GM18508 (cell line): ENCODE data around the gene FGF9.

Experiments used
- ATAC-seq: cut with Tn5 transposase; IDR thresholded peaks from one replicate; pipeline ENCODE4 v1.9.1; 2021; ENCODE audit warnings: moderate number of reproducible peaks; ENCODE audit not compliant: insufficient read depth, unreplicated experiment

FGF9 gene

DNA sequence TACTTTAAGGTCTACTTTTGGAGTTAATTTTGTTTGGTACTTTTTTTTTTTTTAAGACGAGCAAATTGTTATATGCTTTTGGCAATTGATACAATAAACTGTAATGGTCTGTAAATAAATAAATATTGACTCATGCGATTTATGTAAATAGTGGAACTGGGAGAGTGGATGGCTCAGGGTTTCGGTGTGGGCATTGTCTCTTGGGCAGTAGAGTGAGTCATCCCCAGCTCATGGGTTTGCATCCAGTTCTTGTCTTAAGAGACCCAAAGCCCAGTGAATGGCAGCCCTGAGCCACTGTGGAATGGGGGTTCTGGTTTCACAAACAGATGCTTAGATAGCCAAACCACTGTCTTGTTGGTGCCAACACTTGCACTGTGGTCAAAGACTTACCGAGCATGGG is 33.0 kb downstream of the FGF9 start:
- ATAC-seq: no peak

DNA sequence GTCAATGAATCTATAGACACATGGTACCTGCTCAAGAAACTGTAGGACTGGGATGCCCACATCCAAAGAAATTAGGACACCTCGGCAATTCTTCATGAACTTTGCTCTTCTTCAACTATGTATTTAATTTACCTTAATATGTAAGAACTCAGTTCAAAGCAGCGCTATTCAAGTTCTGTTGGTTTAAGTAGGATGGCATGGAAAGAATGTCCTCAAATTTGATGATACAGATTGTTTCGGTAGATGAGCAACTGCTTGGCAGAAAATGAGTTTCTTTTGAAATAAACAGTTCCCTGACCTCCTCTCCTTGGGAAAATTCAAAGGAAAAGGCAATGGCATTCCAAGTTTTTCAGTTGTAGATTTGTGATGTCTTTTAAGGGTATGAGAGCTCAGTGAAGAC is 36.7 kb downstream of the FGF9 start:
- ATAC-seq: no peak

GRCh38 chr13:21709697-21710096 is 38.8 kb downstream of the FGF9 start:
- no peak for ATAC-seq

DNA sequence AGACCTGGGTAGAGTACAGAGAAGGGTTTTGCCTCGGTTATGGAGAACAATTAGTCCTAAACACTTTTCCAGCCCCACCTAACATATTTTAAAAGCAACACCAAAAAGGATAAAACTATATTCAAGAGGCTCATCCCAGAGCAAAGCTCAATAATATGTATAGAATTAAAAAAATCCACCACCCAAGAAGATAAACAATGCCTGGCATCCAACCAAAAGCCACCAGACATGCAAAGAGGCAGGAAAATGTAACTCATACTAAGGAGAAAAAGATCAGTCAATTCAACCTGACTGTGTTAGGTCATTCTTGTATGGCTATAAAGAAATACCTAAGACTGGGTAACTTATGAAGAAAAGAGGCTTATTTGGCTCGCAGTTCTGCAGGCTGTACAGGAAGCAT is 39.3 kb downstream of the FGF9 start:
- no peak for ATAC-seq

DNA sequence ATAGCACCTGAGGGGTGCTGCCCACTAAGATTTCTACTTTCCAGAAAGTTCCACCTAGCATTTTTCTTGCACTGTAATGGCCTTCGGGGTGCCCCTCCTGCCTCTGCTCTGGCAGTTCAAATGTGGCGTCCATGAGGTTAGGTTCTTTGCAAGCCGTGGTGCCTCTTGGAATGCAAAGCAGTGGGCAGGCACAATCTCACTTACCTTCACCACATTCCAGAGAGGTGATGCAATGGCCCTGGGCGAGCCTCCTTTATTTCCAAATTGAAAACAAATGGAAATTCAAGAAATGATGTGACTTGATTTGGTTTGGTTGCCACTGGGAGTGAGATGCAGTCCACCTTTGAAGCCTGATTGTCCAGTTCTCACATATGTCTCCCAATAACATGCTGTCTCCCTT is 46.9 kb downstream of the FGF9 start:
- no peak for ATAC-seq

GRCh38 chr13:21719463-21719862 is 48.6 kb downstream of the FGF9 start:
- no peak for ATAC-seq

DNA sequence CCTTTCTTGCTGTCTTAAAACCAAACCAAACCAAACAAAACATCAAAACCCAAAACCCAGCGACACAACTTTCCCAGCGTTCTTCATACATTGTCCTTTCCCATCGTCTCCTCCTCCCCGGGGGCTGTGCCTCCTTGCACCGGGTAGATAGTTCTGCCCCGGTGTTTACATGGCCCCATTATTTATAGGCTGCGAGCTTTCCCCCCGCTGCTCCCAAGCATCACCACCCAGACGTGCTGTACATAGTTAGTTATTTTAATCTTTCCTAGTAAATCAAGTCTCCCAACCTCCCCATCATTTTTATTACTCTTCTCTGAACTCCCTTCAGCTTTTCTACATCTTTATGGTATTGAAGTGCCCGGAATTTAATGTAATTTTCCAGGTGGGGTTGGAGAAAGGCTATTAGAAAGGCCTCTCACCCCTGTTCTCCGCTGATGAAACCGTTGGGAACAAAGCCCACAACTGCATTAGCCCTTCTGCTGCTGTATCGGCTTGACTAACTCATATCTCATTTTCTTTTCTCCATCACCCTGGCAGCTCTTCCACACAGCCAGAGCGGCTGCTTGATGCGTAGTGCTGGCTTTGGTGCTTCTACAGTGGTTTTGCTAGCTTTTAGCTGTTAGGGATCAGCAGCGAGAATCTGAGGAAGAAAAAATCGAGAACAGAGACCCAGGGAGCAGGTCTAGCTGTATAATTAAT is 53.1 kb downstream of the FGF9 start:
- no peak for ATAC-seq

DNA sequence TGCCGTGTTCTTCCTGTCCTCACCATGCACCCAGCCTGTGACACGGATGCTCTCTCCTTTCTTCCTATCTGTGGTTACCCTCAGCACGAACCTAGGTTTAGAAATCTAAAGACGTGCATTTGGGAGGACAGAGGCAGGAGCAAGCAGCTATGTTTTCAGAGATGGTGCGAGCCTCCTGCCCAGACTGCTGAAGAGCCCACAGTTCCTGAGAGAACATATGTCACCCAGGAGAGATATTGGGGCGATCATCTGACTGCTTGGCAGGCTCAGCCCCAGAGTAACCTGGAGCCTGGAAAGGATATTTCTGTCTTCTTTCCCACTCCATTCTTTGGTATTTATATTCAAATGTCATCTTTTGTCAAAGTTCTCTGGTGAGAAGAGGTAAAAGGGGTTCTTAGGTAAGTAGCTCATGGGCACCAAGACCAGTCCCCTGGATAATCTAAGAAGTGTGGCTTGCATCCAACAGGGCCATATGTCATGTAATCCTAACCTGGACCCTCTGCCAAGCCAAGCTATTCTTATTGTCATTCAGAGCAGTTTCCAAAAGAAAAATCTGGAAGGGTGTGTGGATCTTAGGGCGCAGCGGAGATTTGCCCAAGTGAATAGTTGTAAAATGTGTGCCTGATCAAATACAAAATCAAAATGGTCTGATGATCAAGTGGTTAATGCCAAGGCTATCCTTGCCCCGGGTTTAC is 59.5 kb downstream of the FGF9 start:
- no peak for ATAC-seq

DNA sequence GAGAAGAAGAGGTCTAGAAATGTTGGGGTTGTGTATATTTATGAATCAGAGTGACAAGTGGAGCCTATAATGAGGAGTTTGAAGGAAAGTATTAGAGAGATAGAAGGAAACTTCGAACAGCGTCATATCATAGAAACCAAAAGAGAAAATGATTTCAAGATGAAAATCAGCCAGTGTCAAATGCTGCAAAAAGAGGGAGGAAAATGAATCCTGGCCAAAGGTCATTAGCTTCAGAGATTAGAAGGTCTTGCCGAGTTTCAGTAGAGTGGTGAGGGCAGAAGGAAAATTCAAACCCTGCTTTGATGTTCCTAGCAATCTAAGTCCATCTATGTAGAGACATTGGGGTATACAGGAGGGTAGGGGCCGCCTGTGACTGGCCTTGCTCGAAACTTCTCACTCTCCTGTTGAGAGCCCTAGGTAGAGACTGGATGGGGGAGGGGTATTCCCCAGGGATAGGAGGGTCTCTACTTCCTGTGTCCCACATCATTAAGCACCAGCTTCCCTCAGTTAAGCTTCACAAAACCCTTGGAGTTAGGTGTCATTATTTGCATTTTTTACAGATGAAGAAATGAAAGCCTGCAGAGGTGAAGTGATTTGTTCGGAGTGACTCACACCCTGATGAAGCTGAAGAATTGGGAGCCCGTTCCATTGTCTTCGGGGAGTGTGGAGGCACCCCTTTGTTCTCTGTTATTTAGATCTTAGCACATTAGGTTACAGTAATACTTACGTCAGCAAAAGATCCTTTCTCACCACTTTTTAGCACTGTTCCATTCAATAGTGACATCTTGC is 62.8 kb downstream of the FGF9 start:
- no peak for ATAC-seq

DNA sequence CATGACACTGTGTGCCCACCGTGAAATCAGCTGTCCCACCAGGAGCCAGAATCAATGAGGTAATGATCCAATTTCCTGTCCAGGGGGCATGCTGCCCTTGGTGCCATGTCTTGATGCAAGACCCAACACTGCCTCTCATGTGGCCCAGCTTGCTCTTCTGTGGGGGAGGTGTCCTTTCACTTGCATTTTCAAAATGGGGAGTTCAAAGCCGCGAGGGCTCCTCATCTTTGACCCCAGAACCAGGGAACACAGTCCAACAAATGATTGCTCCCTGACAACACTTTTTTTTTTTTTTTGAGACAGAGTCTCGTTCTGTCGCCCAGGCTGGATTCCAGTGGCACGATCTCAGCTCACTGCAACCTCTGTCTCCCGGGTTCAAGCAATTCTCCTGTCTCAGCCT is 64.1 kb downstream of the FGF9 start:
- no peak for ATAC-seq

DNA sequence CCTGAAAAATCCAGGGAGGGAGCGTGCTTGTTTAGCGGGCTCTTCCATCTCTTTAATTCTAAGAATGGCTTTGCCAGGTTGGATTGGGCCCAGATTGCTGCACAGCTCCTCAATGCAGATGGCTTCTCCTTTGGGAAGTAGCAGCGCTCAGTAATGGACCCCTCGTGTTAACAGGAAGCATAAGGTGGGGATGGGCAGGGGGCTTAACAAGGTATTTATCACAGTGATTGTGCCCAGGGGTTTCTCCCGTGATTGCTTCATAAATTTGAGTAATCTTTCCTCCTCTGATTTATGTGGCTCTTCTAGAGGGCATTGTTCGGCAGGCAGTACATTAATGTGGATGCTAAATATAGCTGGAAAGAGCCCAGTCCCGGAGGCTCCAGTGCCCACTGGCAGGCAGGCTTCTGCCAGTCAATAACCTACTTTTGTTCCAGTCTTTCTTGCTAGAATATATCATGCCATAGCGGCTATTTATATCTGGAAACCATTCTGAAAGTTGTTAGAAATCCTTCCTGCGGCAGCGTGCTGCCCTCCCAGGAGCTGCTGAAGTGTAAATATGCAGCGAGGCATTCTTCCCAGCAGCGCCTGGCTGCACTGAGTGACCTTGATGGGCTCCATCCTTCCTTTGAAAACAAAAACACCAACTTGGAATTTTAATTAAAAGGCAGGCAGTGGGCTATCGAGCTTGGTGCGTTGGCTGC is 65.0 kb downstream of the FGF9 start:
- no peak for ATAC-seq

GRCh38 chr13:21736926-21737325 is 66.1 kb downstream of the FGF9 start:
- no peak for ATAC-seq

- ATAC-seq: no peak
These were observed 67.8 kb downstream of the FGF9 start for GRCh38 chr13:21738630-21739029.

DNA sequence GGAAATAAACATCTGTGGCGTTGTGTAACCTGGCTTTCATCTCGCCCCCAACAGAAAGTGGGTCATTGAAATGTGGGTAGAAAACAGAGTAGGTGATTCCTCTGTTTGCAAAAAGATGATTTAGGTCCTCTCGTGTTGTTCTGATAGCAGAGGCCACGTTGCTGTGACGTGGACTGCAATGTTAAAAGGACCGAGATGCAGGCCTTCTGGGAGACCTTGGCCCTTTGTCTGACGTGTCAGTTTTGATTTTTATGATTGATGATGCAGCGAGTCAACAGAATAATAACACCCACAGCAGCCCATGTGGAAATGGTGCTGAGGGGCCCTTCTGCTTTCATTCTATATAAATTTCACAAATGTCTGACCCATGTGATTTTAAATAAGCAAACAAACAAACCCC is 68.9 kb downstream of the FGF9 start:
- ATAC-seq: no peak

DNA sequence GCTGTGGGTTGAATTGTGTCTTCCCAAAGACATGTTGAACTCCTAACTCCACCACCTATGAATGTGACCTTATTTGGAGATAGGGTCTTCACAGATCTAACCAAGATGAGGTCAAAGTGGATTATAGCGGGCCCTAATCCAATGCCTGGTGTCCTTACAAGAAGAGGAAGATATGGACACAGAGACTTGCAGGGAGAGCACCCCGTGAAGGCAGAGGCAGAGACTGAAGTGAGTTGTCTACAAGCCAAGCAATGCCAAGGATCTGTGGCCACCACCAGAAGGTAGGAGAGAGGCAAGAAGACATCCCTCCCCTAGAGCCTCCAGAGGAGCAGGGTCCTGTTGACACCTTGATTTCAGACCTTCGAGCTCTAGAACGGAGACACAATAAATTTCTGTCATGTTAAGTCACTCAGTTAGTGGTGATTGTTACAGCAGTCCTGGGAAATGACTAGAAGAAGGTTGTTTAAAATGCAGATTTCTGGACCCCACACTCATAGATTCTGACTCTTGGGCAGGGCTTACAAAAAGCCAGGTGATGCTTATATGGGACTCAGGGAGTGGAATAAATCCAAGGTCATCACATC is 70.6 kb downstream of the FGF9 start:
- no peak for ATAC-seq

GRCh38 chr13:21742096-21742495 is 71.2 kb downstream of the FGF9 start:
- ATAC-seq: no peak

- ATAC-seq: no peak
These were observed 73.3 kb downstream of the FGF9 start for GRCh38 chr13:21744149-21744548.

DNA sequence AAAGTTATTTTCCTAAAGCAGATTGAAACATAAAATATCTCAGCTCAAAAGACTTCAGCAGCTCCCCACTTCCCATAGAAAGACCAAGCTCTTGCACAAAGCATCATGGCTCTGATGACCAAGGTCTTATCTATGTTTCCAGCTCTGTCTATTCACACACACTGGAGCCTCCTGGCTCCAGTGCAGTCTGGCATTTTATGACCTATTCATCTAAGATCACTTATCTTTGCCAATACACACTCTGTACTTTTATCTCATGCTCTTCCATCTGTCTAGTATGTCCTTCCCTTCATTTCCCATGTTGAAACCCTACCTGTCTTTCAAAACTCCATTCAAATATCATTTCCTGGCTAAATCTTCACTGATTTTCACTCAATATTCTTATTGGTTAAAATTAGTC is 74.4 kb downstream of the FGF9 start:
- ATAC-seq: no peak

DNA sequence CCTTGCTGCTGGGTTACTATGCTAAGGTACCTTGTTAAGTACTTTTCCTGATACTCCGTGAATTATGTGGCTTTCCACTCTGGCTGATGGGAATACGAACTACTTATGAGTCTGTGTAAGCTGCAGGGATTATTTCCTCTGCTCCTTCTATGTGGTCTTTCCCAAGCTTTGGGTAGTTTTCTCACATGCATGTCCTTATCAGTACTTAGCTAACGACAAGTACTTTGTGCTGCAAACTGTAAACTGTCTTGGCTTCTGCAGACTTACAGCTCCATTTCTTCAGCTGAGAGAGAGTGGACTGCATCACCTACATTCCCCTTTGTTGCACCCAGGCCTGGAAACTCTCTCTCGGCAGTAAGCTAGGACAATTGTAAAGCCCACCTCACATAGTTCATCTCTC is 76.6 kb downstream of the FGF9 start:
- ATAC-seq: no peak

DNA sequence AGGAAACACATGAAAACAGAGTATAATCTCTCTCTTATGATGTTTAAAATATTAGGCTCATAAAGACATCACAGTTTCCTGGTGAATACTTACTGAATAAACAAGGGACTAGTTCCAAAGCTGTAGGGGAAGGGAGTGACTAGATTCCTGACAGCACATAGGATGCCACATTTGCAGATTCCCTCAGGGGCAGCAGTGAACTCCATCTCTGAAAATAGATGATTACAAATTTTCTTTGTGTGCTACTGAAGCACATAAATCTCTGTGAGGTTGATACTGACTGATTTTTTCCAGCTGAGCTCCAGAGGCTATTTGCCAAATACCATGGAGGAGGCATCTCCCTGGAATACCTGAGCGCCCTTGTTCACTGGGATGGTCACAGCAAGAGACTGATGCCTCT is 77.3 kb downstream of the FGF9 start:
- ATAC-seq: no peak

DNA sequence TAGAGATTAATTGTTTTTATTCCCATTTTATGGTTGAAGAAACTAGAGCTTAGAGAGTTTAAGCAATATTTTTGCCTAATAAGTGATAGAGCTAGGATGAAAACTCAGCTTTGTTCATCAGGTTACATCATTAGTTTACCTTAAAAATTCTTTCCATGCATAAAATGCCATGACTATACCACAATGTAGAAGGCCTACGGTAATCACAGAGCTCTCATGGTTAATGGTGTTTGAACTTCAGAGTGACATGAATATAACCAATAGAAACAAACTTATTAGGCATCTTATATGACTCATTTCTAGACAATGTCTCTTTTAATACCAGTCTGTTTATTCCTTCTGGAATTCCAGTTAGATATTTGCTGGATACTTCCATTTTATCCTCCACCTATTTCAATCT is 78.5 kb downstream of the FGF9 start:
- no peak for ATAC-seq
